Heart left ventricle (tissue), 16 donors: ENCODE results near the gene ASB5. TPM values are rescaled to one million over a fixed set of nuclear protein-coding genes. Genes with fewer than 3 reads are reported as not detected.

Experiments used
- ATAC-seq, 4 donors: fragments of 200-7000 bp; cut with Tn5 transposase; one replicate each; pipeline ENCODE4 v1.9.1; 2020 to 2022; ENCODE audit warnings: moderate library complexity in 4 of 4, mild to moderate bottlenecking in 3 of 4, moderate number of reproducible peaks in 1 of 4
- DNase-seq, 5 donors: peaks; one replicate each; pipeline ENCODE4 v3.0.0-alpha.2; 2020
- H3K27ac ChIP-seq, 12 donors: fragments of 200-600 bp; sonication (generic) in 4 of 12; one replicate each; pipeline versions ENCODE4 v1.5.0 to v1.8.0; 2016 to 2022; ENCODE audit warnings: mild to moderate bottlenecking in 2 of 12
- H3K27me3 ChIP-seq, 9 donors: fragments of 200-600 bp; sonication (generic) in 2 of 9; one replicate each; pipeline versions ENCODE4 v1.5.1 to v1.8.0; 2016 to 2022; ENCODE audit warnings: mild to moderate bottlenecking in 3 of 9
- H3K36me3 ChIP-seq, 9 donors: fragments of 200-600 bp; sonication (generic) in 2 of 9; one replicate each; pipeline versions ENCODE4 v1.5.0 to v1.8.0; 2018 to 2022; ENCODE audit warnings: mild to moderate bottlenecking in 2 of 9
- H3K4me1 ChIP-seq, 12 donors: fragments of 200-600 bp; sonication (generic) in 4 of 12; one replicate each; pipeline versions ENCODE4 v1.5.0 to v1.8.0; 2016 to 2022; ENCODE audit warnings: mild to moderate bottlenecking in 3 of 12
- H3K4me3 ChIP-seq, 12 donors: fragments of 200-600 bp; sonication (generic) in 4 of 12; one replicate each; pipeline versions ENCODE4 v1.5.0 to v1.8.0; 2017 to 2022; ENCODE audit warnings: mild to moderate bottlenecking in 9 of 12, moderate library complexity in 4 of 12
- H3K9me3 ChIP-seq, 12 donors: fragments of 200-600 bp; sonication (generic) in 4 of 12; one replicate each; pipeline versions ENCODE4 v1.5.0 to v1.8.0; 2016 to 2022; ENCODE audit warnings: mild to moderate bottlenecking in 1 of 12
- POLR2A ChIP-seq, 2 donors: fragments of 450-650 bp; IDR thresholded peaks; one replicate each; pipeline ENCODE4 v1.6.1; 2017; ENCODE audit warnings: antibody characterized with exemption in 2 of 2, mild to moderate bottlenecking in 2 of 2, moderate library complexity in 2 of 2
- WGBS, 4 donors: extraction: QIAGEN DNeasy Blood & Tissue Kit in 2 of 4; methylation state at CpG; one replicate each; pipeline versions ENCODE4 v1.1.5 to v1.1.7; 2013 to 2018; 5-methylcytosine and 5-hydroxymethylcytosine counted together
- intact Hi-C, 10 donors: fragments of 100-400 bp; cut with DNase I; formaldehyde crosslinking; loops; one replicate each; pipeline versions ENCODE4 v1.11.1 to v1.14.2; 2022
- polyA plus RNA-seq, 2 donors: library from polyadenylated mRNA; stranded (reverse); fragments of 200-250 nt; gene quantifications; one replicate each; pipeline ENCODE4 v1.2.3, GENCODE V29; 2013
- total RNA-seq, 9 donors: library from RNA; depleted of rRNA in 2 of 9; stranded (reverse); fragments of >200 nt in 2 of 9; fragmentation: NEBNext Ultra II Directional in 3 of 9; extraction: Animal tissue kit (Norgen Biotek cat#: 25700) in 3 of 9; gene quantifications; one replicate each; pipeline versions ENCODE4 v1.1.0 to v1.2.4, GENCODE V29; 2016 to 2023
- TF ChIP-seq, protein P1 (sequence below), 12 donors: fragments of 200-600 bp; sonication (generic) in 4 of 12; IDR thresholded peaks; one replicate each; pipeline versions ENCODE4 v1.5.0 to v1.8.0; 2018 to 2022; ENCODE audit warnings: antibody characterized with exemption in 12 of 12, mild to moderate bottlenecking in 5 of 12
- donor health status: ischemic (EF 13 %, LVEDD 7.1; RV severe dilation, severe dysfunction).
- donor health status: healthy with polysubstance abuse.
- donor health status: DM: no; HTN: yes; CAD: no.
- donor health status: DM: no; HTN: no; CAD: no.
- donor health status: ischemic (EF 25% LVEDD 6.9; RV normal size, moderate dysfunction).
- donor health status: ischemic (EF 25% LVEDD 5.7; RV mildly dilated, moderate dysfunction).
- donor health status: healthy.
- donor health status: DM: yes; HTN: yes; CAD: no.
- donor health status: ischemic (EF 35%, LVEDD 5.7; RV mildly dilated, moderate dysfunction).
- donor health status: nonischemic (EF 11% LVEDD 7.7; RV severe dilation, severe dysfunction).
- donor health status: DM: yes; HTN: yes; CAD: no.
- donor health status: PGD.
- donor health status: ischemic (EF 29% LVEDD 5.4; RV normal size, mild dysfunction).
- donor health status: nonischemic (EF 23%, LVEDD 6.1; RV moderate dilation, normal function).

ASB5 gene
- total and polyA plus RNA-seq, 11 donors: 1.0 to 7.7 (median 2.8) TPM

DNA sequence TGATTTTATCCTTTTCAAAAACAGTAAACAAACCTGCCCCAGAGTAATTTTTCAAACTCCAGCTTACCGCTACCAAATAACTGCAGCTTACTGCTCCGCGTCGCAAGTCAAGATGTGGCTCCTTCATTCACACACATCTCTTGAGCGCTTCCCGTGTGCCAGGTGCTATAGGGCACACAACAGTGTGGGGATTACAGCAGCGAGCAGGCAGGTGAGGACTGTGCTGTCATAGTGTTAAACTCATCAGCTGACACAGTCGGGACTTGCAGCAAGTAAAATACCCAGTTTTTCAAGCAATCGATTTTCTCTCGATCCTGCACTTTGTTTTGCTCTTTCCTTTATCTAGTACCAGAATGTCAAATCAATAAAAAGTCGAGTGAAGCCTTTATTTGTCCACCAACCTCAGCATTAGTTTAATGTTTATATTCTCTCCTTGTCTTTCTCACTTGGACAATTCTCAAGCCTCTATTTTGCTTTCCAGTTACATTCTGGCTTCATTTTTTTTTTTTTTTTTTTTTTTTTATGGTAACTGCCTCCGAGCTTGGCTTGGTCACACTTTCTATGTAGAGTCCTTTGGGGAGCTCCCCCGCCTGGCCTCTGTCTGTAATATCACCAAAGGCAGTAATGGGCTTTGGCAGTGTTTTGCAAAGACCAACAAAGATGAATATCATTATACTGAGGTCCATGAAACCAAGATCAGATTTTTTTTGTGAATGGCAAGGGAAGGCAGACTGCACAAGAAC lies 8.3 kb upstream of the ASB5 start:
- Histone ChIP-seq H3K4me3 (peak overlapping the region in 1 of 12 donors; percentile 3), H3K27ac (peak overlapping the region in 1 of 12 donors; percentile 70), H3K9me3 (no peaks in the 10 kb centered on the region), H3K4me1 (peaks cover 0 to 7% (median 0%) of the 10 kb centered on the region in 12 donors), H3K36me3 (no peaks in the 10 kb centered on the region), H3K27me3 (no peaks in the 10 kb centered on the region)
- DNase-seq (peak in 4 of 5 donors; percentile 33 to 58 (median 48)), ATAC-seq (peak in 3 of 4 donors; percentile 83 to 88 (median 83))
- intact Hi-C loops: loop anchor here (1.0 to 10.0 kb wide), 7 partner anchors 45 to 127 kb away; partner anchors contain the start of gene SPATA4 (in 4 of the 10)
- no peak for TF ChIP-seq POLR2A (IDR thresholded peaks at IDR 0.05)
- TF ChIP-seq, protein P1, sequence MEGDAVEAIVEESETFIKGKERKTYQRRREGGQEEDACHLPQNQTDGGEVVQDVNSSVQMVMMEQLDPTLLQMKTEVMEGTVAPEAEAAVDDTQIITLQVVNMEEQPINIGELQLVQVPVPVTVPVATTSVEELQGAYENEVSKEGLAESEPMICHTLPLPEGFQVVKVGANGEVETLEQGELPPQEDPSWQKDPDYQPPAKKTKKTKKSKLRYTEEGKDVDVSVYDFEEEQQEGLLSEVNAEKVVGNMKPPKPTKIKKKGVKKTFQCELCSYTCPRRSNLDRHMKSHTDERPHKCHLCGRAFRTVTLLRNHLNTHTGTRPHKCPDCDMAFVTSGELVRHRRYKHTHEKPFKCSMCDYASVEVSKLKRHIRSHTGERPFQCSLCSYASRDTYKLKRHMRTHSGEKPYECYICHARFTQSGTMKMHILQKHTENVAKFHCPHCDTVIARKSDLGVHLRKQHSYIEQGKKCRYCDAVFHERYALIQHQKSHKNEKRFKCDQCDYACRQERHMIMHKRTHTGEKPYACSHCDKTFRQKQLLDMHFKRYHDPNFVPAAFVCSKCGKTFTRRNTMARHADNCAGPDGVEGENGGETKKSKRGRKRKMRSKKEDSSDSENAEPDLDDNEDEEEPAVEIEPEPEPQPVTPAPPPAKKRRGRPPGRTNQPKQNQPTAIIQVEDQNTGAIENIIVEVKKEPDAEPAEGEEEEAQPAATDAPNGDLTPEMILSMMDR (IDR thresholded peaks at IDR 0.05): peak; percentile 26 to 67 (median 52)
- WGBS, 4 donors: 66 to 67% (median 67%) methylated on average over 13 of the region's 13 CpGs

DNA sequence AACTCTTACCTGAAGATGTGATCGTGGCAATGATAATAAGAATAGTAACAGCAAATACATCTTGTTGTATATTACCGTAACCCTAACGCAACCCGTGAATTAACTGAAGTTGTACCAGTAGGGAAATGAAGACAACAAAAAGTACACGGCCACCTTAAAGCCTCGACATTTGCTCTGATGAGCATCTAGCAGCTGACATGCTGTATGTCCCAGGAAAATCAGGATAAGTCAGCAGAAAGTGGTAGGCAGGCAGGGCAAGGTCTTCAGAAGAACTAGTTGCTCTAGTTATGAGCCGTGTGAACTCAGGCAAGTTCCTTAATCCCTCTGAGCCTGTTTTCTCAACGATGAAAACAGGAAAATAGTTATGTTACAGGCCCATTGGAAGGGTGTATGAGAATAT lies 7.7 kb upstream of the ASB5 start:
- no peak for ATAC-seq
- peaks cover 0 to 7% (median 0%) of the 10 kb centered on the region in 12 donors for H3K4me1 ChIP-seq
- H3K27me3 ChIP-seq: no peaks in the 10 kb centered on the region
- no peaks in the 10 kb centered on the region for H3K9me3 ChIP-seq
- H3K27ac ChIP-seq: peak overlapping the region in 1 of 12 donors; percentile 70
- no peak for DNase-seq
- 79 to 85% (median 84%) methylated on average over 8 of the region's 8 CpGs for WGBS, 4 donors
- no peak overlapping the region for H3K4me3 ChIP-seq
- intact Hi-C loops: loop anchor here (1.0 to 10.0 kb wide), 7 partner anchors 44 to 126 kb away; partner anchors contain the start of gene SPATA4 (in 4 of the 10)
- no peaks in the 10 kb centered on the region for H3K36me3 ChIP-seq
- no peak for TF ChIP-seq POLR2A (IDR thresholded peaks at IDR 0.05)

DNA sequence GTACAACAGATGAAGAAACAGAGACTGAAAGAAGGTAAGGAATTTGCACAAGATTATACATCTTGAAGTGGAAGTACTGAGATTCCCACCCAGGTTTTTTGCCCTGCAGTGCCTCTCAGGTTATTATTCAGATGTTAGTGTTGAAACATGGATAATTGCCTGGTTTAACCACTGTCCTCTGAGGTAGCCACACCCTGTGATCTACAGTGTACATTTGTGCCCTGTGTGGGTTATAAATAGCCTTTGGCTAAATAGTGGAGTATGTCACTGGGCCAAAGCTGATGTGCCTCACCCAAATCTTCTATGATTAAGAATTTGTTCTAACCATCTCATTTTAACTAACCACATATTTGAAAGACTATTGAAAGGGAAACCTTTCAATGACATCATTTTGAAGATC lies 5.4 kb upstream of the ASB5 start:
- DNase-seq: no peak
- Histone ChIP-seq H3K4me3 (no peak overlapping the region), H3K27me3 (no peaks in the 10 kb centered on the region), H3K36me3 (no peaks in the 10 kb centered on the region), H3K27ac (no peak overlapping the region), H3K9me3 (no peaks in the 10 kb centered on the region), H3K4me1 (peaks cover 0 to 7% (median 0%) of the 10 kb centered on the region in 12 donors)
- peak; percentile 70 to 87 (median 82) for ATAC-seq
- TF ChIP-seq, protein P1 (IDR thresholded peaks at IDR 0.05): no peak
- no peak for TF ChIP-seq POLR2A (IDR thresholded peaks at IDR 0.05)
- intact Hi-C loops: loop anchor here in 3 of 10 donors (5.0 to 10.0 kb wide), 2 partner anchors 37 to 80 kb away; partner anchors contain the start of gene SPATA4 (in 3 of the 3)

DNA sequence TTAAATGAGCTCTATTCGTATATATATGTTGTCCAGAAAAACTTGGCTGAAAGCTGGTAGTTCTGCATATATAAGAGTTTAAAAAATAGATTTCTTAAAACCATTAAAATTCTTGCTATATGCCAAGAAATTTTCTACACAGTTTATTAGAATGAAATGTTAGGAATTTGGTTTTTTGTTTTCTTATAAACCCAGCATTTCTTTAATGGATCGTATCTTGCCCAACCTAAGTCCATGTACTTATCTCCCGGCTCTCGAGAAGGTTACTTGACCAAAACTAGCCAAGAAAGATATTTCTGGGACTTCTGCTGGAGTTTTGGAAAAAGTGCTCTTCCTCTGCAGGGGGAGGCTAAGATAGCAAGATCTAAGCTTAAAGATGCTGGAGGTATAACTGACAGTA lies 4.7 kb upstream of the ASB5 start:
- H3K36me3 ChIP-seq: no peaks in the 10 kb centered on the region
- no peak for ATAC-seq

More for the DNA sequence above, 4.7 kb upstream of the ASB5 start:
- 85 to 90% (median 87%) methylated on average over 4 of the region's 4 CpGs for WGBS, 4 donors
- Histone ChIP-seq H3K4me3 (no peak overlapping the region), H3K27me3 (no peaks in the 10 kb centered on the region), H3K27ac (no peak overlapping the region), H3K4me1 (peaks cover 0 to 7% (median 0%) of the 10 kb centered on the region in 12 donors), H3K9me3 (no peaks in the 10 kb centered on the region)
- intact Hi-C loops: loop anchor here in 3 of 10 donors (5.0 to 10.0 kb wide), 2 partner anchors 36 to 79 kb away; partner anchors contain the start of gene SPATA4 (in 3 of the 3)
- TF ChIP-seq, protein P1 (IDR thresholded peaks at IDR 0.05): no peak
- TF ChIP-seq POLR2A (IDR thresholded peaks at IDR 0.05): no peak
- DNase-seq: no peak
